ENCODE results near the gene A3GALT2. TPM values are rescaled to one million over a fixed set of nuclear protein-coding genes. Genes with fewer than 3 reads are reported as not detected.

A3GALT2 gene
- total RNA-seq, 1 experiment from 2014 or later, result not detected

- Mint-ChIP-seq H3K4me1 (peaks cover 34 to 42% of the 10 kb centered on the region in 2 experiments), H3K4me3 (peak overlapping the region in 1 of 2 experiments; percentile 52; a peak in 3 of 5 replicates), H3K36me3 (ENCODE audit: insufficient read depth in 1 of 3, low read depth in 3 of 3) (no peaks in the 10 kb centered on the region; a peak in 1 of 7 replicates), H3K27me3 (ENCODE audit: low read depth) (peaks cover 90% of the 10 kb centered on the region), H3K27ac (no peak overlapping the region), H3K9me3 (peaks cover 0 to 3% of the 10 kb centered on the region in 2 experiments; a peak in 2 of 5 replicates)
- H2BK20ac ChIP-seq (ENCODE audit: low read depth, low read length, poor library complexity, severe bottlenecking), result no peak overlapping the region
- H2BK120ac ChIP-seq (ENCODE audit: low read depth, low read length, poor library complexity, severe bottlenecking), result no peak overlapping the region
- peaks cover 49% of the 10 kb centered on the region for H3K27me3 ChIP-seq (ENCODE audit: insufficient read depth, low read length)
- H3K79me1 ChIP-seq (ENCODE audit: insufficient read depth, low read depth, low read length, poor library complexity, severe bottlenecking), result no peaks in the 10 kb centered on the region
- no peak overlapping the region for H3K9ac ChIP-seq (ENCODE audit: extremely low read depth, insufficient read length, low read length)
- no peak overlapping the region for H4K5ac ChIP-seq (ENCODE audit: insufficient read length, low read depth, low read length)
- H4K20me1 ChIP-seq (ENCODE audit: control insufficient read depth, insufficient read depth, insufficient read length), result no peaks in the 10 kb centered on the region
- H4K91ac ChIP-seq (ENCODE audit: insufficient read length, low read depth, low read length), result no peak overlapping the region
- H2BK15ac ChIP-seq (ENCODE audit: low read depth, low read length), result no peak overlapping the region
- no peak overlapping the region for H2AK5ac ChIP-seq (ENCODE audit: insufficient read length, low read length)
- no peaks in the 10 kb centered on the region; the same call in 1 of the 2 replicates for H3K4me1 ChIP-seq (ENCODE audit: insufficient read depth, low read length)
- H2AFZ ChIP-seq (ENCODE audit: low read length), result no peak overlapping the region
- WGBS (ENCODE audit: extremely low coverage, insufficient read length, low lambda C conversion rate), result no CpG with 5 or more reads among the region's 6 CpGs
- H3K23me2 ChIP-seq (ENCODE audit: insufficient read length, low read depth, low read length, poor library complexity, severe bottlenecking), result peaks cover 12% of the 10 kb centered on the region
- no peak overlapping the region for H3T11ph ChIP-seq (ENCODE audit: low read length)
- no peak overlapping the region for H3K56ac ChIP-seq (ENCODE audit: insufficient read length, low read depth, low read length)
- no peaks in the 10 kb centered on the region for H3K79me2 ChIP-seq (ENCODE audit: insufficient read depth, low read length)
- H3K18ac ChIP-seq (ENCODE audit: insufficient read length, low read depth, low read length), result no peak overlapping the region
- H2BK12ac ChIP-seq (ENCODE audit: insufficient read length, low read depth, low read length), result no peak overlapping the region
- no peak overlapping the region for H3K4ac ChIP-seq (ENCODE audit: low read depth, low read length)
- no peak for TF ChIP-seq CTCF (conservative IDR thresholded peaks at IDR 0.05)
- H3K23ac ChIP-seq (ENCODE audit: insufficient read length, low read depth, low read length), result no peak overlapping the region
- H3K14ac ChIP-seq (ENCODE audit: insufficient read depth, low read length), result no peak overlapping the region
- H2BK5ac ChIP-seq (ENCODE audit: insufficient read length, low read length), result no peak overlapping the region
- DNase-seq, result no peak
- H3K27ac ChIP-seq (ENCODE audit: insufficient read length, low read depth, low read length), result no peak overlapping the region
- H3K4me2 ChIP-seq (ENCODE audit: insufficient read depth, insufficient read length, low read length), result no peak overlapping the region
- H3K9me3 ChIP-seq (ENCODE audit: control insufficient read depth, low read depth, low read length), result no peaks in the 10 kb centered on the region
- H4K8ac ChIP-seq (replicated peaks; ENCODE audit: insufficient read length, low read depth, low read length), result no peak overlapping the region
Observed at GRCh38 chr1:33351281-33351660, 30.4 kb upstream of the A3GALT2 start.

Data from H9 (cell line).